SU-DHL-6 (cell line): ENCODE data around the gene TMEM218.

Experiments used
- H2AFZ ChIP-seq: fragments of 200-600 bp; sonication (generic); 2 replicates; pipeline ENCODE4 v1.6.1; 2014; ENCODE audit warnings: low read depth, mild to moderate bottlenecking, moderate library complexity, mixed read lengths, antibody characterized with exemption, low read length; ENCODE audit not compliant: severe bottlenecking
- H3F3A ChIP-seq: fragments of 200-600 bp; shearing (Covaris generic); 2 replicates; pipeline ENCODE4 v1.6.0; 2016; ENCODE audit warnings: antibody characterized with exemption, mild to moderate bottlenecking; ENCODE audit not compliant: insufficient read depth
- H3K27ac ChIP-seq: fragments of 200-600 bp; sonication (generic); 2 replicates; pipeline ENCODE4 v1.5.1; 2016; ENCODE audit warnings: low read depth, mild to moderate bottlenecking, low read length, moderate library complexity, mixed read lengths
- H3K27me3 ChIP-seq: fragments of 200-600 bp; sonication (generic), shearing (Covaris generic); 2 replicates; pipeline ENCODE4 v1.6.0; 2014; ENCODE audit warnings: mild to moderate bottlenecking, low read length
- H3K36me3 ChIP-seq: fragments of 200-600 bp; sonication (generic); 2 replicates; pipeline ENCODE4 v1.6.1; 2014; ENCODE audit warnings: mild to moderate bottlenecking, low read length, mixed read lengths
- H3K4me2 ChIP-seq: fragments of 300-600, 200-600 bp; shearing (Covaris generic), sonication (generic); 2 replicates; pipeline ENCODE4 v1.6.0; 2014; ENCODE audit warnings: low read length, low read depth, mild to moderate bottlenecking; ENCODE audit not compliant: poor library complexity, severe bottlenecking
- H3K4me3 ChIP-seq: fragments of 200-600 bp; sonication (generic); 2 replicates; pipeline ENCODE4 v1.5.1; 2014; ENCODE audit warnings: antibody characterized with exemption, low read length, mild to moderate bottlenecking, mixed read lengths; ENCODE audit not compliant: insufficient read depth, poor library complexity, severe bottlenecking
- H3K79me2 ChIP-seq: fragments of 200-600 bp; sonication (generic); 2 replicates; pipeline ENCODE4 v1.6.1; 2014; ENCODE audit warnings: mild to moderate bottlenecking, low read length, moderate library complexity; ENCODE audit not compliant: insufficient read depth
- H3K9ac ChIP-seq: fragments of 200-600 bp; sonication (generic); 2 replicates; pipeline ENCODE4 v1.7.0; 2014; ENCODE audit warnings: mild to moderate bottlenecking, low read length
- H3K9me2 ChIP-seq: fragments of 200-600 bp; sonication (generic); replicated peaks from 2 replicates; pipeline ENCODE4 v1.6.1; 2014; ENCODE audit warnings: low read length; ENCODE audit not compliant: insufficient read depth
- H3K9me3 ChIP-seq: fragments of 200-600 bp; sonication (generic); 2 replicates; pipeline ENCODE4 v1.6.1; 2014; ENCODE audit warnings: low read length, mixed read lengths; ENCODE audit not compliant: insufficient read depth
- H4K20me1 ChIP-seq: fragments of 200-600 bp; sonication (generic); 2 replicates; pipeline ENCODE4 v1.6.1; 2014; ENCODE audit warnings: low read depth, mild to moderate bottlenecking, antibody characterized with exemption, low read length, moderate library complexity, mixed read lengths
- EZH2phosphoT487 ChIP-seq: fragments of 200-600 bp; sonication (generic), shearing (Covaris generic); conservative IDR thresholded peaks from 2 replicates; pipeline ENCODE4 v1.6.1; 2018; ENCODE audit warnings: mild to moderate bottlenecking, antibody characterized with exemption, low read length, moderate library complexity, mixed read lengths
- TF ChIP-seq, protein P1 (sequence below): fragments of 200-600 bp; sonication (generic); IDR thresholded peaks from one replicate; pipeline ENCODE4 v1.5.1; 2017; ENCODE audit warnings: antibody characterized with exemption, mild to moderate bottlenecking, low read length, moderate library complexity; ENCODE audit not compliant: insufficient read depth, poor library complexity, severe bottlenecking

TMEM218 gene

DNA sequence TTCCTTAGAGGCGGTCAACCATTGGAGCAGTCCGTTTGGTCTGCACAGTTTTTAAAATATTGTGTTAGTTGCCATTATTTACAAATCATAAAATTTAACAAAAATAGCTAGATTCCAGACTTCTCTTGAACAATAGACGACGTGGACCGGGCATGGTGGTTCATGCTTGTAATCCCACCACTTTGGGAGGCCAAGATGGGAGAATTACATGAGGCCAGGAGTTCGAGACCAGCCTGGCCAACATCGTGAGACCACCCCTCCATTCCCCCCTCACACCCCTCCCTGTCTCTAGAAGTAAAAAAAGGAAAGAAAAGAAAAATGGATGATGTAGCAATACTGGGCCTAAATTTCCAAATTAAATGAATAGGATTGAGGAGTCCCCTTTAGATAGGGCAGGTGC is 47.4 kb downstream of the TMEM218 start:
- no peaks in the 10 kb centered on the region for H3K27me3 ChIP-seq
- H3K4me2 ChIP-seq, result no peak overlapping the region
- H2AFZ ChIP-seq, result no peak overlapping the region
- H3F3A ChIP-seq, result no peaks in the 10 kb centered on the region
- no peaks in the 10 kb centered on the region for H3K79me2 ChIP-seq
- H4K20me1 ChIP-seq, result no peaks in the 10 kb centered on the region
- TF ChIP-seq, protein P1, sequence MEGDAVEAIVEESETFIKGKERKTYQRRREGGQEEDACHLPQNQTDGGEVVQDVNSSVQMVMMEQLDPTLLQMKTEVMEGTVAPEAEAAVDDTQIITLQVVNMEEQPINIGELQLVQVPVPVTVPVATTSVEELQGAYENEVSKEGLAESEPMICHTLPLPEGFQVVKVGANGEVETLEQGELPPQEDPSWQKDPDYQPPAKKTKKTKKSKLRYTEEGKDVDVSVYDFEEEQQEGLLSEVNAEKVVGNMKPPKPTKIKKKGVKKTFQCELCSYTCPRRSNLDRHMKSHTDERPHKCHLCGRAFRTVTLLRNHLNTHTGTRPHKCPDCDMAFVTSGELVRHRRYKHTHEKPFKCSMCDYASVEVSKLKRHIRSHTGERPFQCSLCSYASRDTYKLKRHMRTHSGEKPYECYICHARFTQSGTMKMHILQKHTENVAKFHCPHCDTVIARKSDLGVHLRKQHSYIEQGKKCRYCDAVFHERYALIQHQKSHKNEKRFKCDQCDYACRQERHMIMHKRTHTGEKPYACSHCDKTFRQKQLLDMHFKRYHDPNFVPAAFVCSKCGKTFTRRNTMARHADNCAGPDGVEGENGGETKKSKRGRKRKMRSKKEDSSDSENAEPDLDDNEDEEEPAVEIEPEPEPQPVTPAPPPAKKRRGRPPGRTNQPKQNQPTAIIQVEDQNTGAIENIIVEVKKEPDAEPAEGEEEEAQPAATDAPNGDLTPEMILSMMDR, result no peak
- TF ChIP-seq EZH2phosphoT487, result no peak
- no peak overlapping the region for H3K9ac ChIP-seq
- H3K9me3 ChIP-seq, result no peaks in the 10 kb centered on the region
- H3K9me2 ChIP-seq, result no peaks in the 10 kb centered on the region
- H3K36me3 ChIP-seq, result no peaks in the 10 kb centered on the region
- no peak overlapping the region for H3K27ac ChIP-seq
- H3K4me3 ChIP-seq, result no peak overlapping the region

DNA sequence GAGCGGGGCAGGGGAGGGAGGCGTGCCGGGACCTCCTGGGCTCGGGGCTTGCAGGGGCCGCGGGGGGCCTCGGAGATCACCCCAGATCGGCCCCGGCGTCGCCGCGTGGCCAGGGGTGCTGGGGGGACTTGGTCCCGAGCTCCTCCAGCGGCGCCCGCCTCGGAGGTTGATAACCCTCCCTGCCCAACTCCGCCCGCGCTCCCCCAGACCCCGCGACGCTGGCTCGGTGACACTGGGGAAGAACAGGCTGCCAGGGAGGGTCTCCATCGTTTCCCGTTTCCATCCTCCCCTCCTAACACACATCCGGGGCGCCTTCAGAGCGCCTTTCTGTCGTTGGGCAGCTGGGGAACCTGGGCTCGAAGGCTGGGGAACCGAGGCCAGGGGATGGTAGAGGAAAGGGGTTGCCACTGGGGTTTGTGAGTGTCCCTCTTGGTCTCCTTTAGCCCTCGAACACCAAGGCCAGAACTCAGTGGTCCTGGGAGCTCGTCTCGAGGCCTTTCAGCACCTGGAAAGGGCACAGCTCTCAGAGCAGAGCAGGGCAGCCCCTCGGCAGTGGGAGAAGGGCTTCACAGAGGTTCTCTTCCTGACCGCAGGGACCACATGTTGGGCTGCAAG is 47.9 kb downstream of the TMEM218 start:
- Histone ChIP-seq H3K9me3 (no peaks in the 10 kb centered on the region), H3K27ac (no peak overlapping the region), H3K9me2 (no peaks in the 10 kb centered on the region), H3K4me2 (no peak overlapping the region), H2AFZ (no peak overlapping the region), H3K36me3 (no peaks in the 10 kb centered on the region), H3F3A (no peaks in the 10 kb centered on the region), H4K20me1 (no peaks in the 10 kb centered on the region), H3K9ac (no peak overlapping the region), H3K27me3 (no peaks in the 10 kb centered on the region), H3K4me3 (no peak overlapping the region), H3K79me2 (no peaks in the 10 kb centered on the region)
- TF ChIP-seq, protein P1, result no peak
- no peak for TF ChIP-seq EZH2phosphoT487

DNA sequence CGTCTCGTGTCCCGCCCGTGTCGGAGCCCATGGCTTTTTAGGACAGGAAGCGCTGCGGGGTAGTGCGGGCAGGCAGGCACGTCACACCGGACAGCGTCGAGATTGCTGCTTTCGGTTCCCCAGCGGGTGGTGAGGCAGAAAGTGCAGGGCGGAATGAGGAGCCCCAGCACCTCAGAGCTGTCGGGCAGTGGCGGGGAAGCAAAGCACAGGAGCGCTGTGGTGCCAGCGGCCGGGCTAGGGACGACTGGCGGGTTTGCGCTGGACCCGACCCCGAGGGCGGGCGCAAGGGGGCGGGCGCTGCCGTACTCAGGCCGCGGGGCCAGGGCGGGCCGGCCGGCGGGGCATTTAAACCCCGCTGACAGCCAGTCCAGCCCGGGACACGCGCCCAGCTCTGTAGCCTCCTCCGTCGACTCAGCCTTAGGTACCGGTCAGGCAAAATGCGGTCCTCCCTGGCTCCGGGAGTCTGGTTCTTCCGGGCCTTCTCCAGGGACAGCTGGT is 48.4 kb downstream of the TMEM218 start, which contains the start of gene SLC37A2:
Gene SLC37A2, plus strand, starts transcription at position 375 of the 498 bp plus-strand sequence. Its CDS starts 63 bp downstream, at position 438.
- Histone ChIP-seq H3K9ac (no peak within 1 kb of the TSS), H3K9me2 (no peaks in the 10 kb centered on the region), H3K9me3 (no peaks in the 10 kb centered on the region), H3F3A (no peaks in the 10 kb centered on the region), H3K27me3 (no peaks in the 10 kb centered on the region), H3K4me3 (no peak within 1 kb of the TSS), H4K20me1 (no peaks in the 10 kb centered on the region), H3K79me2 (no peaks in the 10 kb centered on the region), H2AFZ (no peak within 1 kb of the TSS), H3K27ac (no peak within 1 kb of the TSS), H3K36me3 (no peaks in the 10 kb centered on the region), H3K4me2 (no peak within 1 kb of the TSS)
- TF ChIP-seq EZH2phosphoT487, result no peak
- TF ChIP-seq, protein P1, result no peak
